K562 (cell line): Measurements from ENCODE around the gene STMP1. TPM values are rescaled to one million over a fixed set of nuclear protein-coding genes. Genes with fewer than 3 reads are reported as not detected.

Experiments
- FOXM1 ChIP-seq, 2 experiments: fragments of 450-650 bp in 1 of 2; sonication (generic) in 1 of 2; formaldehyde crosslinking in 1 of 2; IDR thresholded peaks; 2 replicates each; pipeline versions ENCODE4 v1.6.1 to v1.9.0; 2017 to 2022; ENCODE audit warnings: low read depth in 2 of 2, mild to moderate bottlenecking in 2 of 2, missing genetic modification reagents in 1 of 2, moderate library complexity in 1 of 2
- HLTF ChIP-seq: fragments of 450-650 bp; IDR thresholded peaks from 2 replicates; pipeline ENCODE4 v1.6.1; 2016
- HNRNPL ChIP-seq: fragments of 200-400 bp; formaldehyde crosslinking; IDR thresholded peaks from 2 replicates; pipeline ENCODE4 v1.6.1; 2017; ENCODE audit warnings: low read depth, mild to moderate bottlenecking, low read length
- KLF16 ChIP-seq: IDR thresholded peaks from 2 replicates; pipeline ENCODE4 v1.6.1; 2016; ENCODE audit warnings: antibody characterized with exemption
- L3MBTL2 ChIP-seq: fragments of 450-650 bp; IDR thresholded peaks from 2 replicates; pipeline ENCODE4 v1.6.1; 2016; ENCODE audit warnings: mild to moderate bottlenecking, moderate library complexity
- ZNF143 ChIP-seq: sonication (generic); formaldehyde crosslinking; IDR thresholded peaks from 2 replicates; pipeline ENCODE4 v1.9.0; 2022; ENCODE audit warnings: mild to moderate bottlenecking, missing genetic modification reagents
- ZNF408 ChIP-seq: fragments of 250-450 bp; sonication (Bioruptor Pico); IDR thresholded peaks from 2 replicates; pipeline ENCODE4 v1.4.0; 2020; ENCODE audit warnings: low read depth, mild to moderate bottlenecking, moderate library complexity
- polyA plus RNA-seq, 8 experiments: library from polyadenylated mRNA; depleted of rRNA in 4 of 8; stranded (reverse) in 5 of 8; unstranded in 3 of 8; fragments of >200 nt; fragmentation: Nextera tagmentation in 2 of 8; fragmentation: Illumina TruSeq in 1 of 8; extraction: Ambion mirVana in 2 of 8; extraction: Trizol in 1 of 8; gene quantifications; 2 replicates each; pipeline versions ENCODE4 v1.2.1 to v1.2.3, GENCODE V29; 2011 to 2014; ENCODE audit warnings: inconsistent platforms in 1 of 8, missing spikeins in 1 of 8
- total RNA-seq, 7 experiments: library from RNA; depleted of rRNA in 6 of 7; stranded (reverse); fragments of >200 nt in 6 of 7; fragmentation: Illumina TruSeq in 2 of 7; extraction: Trizol in 2 of 7; gene quantifications; 2 replicates each; pipeline versions ENCODE4 v1.2.1 to v1.2.3, GENCODE V29; 2011 to 2021; ENCODE audit warnings: low replicate concordance in 1 of 7
- TF ChIP-seq, protein P1 (sequence below): fragments of 250-450 bp; sonication (Bioruptor Pico); IDR thresholded peaks from 2 replicates; pipeline ENCODE4 v1.5.0; 2022; ENCODE audit warnings: mild to moderate bottlenecking
- TF ChIP-seq, protein P2 (sequence below): sonication (generic); formaldehyde crosslinking; IDR thresholded peaks from 2 replicates; pipeline ENCODE4 v1.8.1; 2022; ENCODE audit warnings: missing genetic modification reagents
- TF ChIP-seq, protein P3 (sequence below): IDR thresholded peaks from 2 replicates; pipeline ENCODE4 v1.6.1; 2011; ENCODE audit warnings: borderline replicate concordance, low read depth, mild to moderate bottlenecking, moderate library complexity, low read length; ENCODE audit not compliant: insufficient read depth, poor library complexity, severe bottlenecking
- TF ChIP-seq, protein P4 (sequence below): conservative IDR thresholded peaks from 2 replicates; pipeline ENCODE4 v1.6.1; 2011; ENCODE audit warnings: low read depth, mild to moderate bottlenecking, low read length; ENCODE audit not compliant: control insufficient read depth
- TF ChIP-seq, protein P5 (sequence below): fragments of 450-650 bp; formaldehyde crosslinking; IDR thresholded peaks from 2 replicates; pipeline ENCODE4 v1.4.0; 2022; ENCODE audit warnings: mild to moderate bottlenecking, moderate library complexity
- TF ChIP-seq, protein P6 (sequence below): fragments of 450-650 bp; formaldehyde crosslinking; IDR thresholded peaks from 2 replicates; pipeline ENCODE4 v1.4.0; 2020; ENCODE audit warnings: mild to moderate bottlenecking, moderate library complexity
- TF ChIP-seq, protein P7 (sequence below), 3 experiments: IDR thresholded peaks in 2 of 3; conservative IDR thresholded peaks in 1 of 3; 2 replicates each; pipeline ENCODE4 v1.5.1; 2011 to 2012; ENCODE audit warnings: low read length in 3 of 3, mild to moderate bottlenecking in 3 of 3, control low read depth in 2 of 3, improper control_type of control experiment in 1 of 3, inconsistent platforms in 1 of 3, low read depth in 1 of 3, mixed read lengths in 1 of 3, moderate library complexity in 1 of 3; ENCODE audit not compliant: insufficient read depth in 2 of 3

Gene STMP1
- total and polyA plus RNA-seq, 9 of the 15 experiments (the other 6 are each of a cell fraction or from before 2014, with no cell fraction given), result 10.6 to 249 (median 56.8) TPM

DNA sequence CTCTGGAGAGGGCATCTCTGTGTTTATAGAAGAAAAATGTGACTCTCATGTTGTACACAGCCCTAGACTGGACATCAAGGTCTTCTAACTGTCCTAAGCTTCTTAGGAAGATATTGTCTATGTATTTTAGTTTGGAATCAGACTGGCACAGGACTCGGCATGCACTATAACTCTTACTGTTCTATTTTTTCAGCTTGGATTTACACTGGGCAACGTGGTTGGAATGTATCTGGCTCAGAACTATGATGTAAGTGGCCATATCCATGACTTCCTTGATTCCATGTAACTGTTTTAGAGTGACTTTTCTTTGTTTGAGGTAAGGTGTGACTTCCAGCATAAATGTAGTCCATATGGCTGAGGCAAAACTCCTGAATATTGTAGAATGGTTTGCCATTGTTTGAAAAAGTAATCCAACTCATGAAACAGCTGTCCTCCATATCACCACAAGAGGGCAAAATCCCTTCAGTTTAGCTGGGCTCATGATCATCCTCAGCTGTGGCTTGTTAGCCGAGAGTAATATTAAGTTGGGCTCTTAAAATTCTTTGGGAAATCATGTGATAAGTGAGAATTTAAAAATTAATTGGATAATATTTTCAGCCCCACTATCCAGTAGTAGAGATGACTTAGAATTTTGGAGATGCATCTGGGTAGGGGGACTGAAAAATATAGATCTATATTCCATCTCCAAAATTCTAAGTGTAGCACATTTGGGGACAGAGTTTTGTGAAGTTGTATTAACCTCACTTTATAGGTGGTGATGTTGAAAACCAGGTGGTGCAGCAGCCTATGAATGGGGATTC is 10.4 kb downstream of the STMP1 start (continued):
- TF ChIP-seq, protein P1, sequence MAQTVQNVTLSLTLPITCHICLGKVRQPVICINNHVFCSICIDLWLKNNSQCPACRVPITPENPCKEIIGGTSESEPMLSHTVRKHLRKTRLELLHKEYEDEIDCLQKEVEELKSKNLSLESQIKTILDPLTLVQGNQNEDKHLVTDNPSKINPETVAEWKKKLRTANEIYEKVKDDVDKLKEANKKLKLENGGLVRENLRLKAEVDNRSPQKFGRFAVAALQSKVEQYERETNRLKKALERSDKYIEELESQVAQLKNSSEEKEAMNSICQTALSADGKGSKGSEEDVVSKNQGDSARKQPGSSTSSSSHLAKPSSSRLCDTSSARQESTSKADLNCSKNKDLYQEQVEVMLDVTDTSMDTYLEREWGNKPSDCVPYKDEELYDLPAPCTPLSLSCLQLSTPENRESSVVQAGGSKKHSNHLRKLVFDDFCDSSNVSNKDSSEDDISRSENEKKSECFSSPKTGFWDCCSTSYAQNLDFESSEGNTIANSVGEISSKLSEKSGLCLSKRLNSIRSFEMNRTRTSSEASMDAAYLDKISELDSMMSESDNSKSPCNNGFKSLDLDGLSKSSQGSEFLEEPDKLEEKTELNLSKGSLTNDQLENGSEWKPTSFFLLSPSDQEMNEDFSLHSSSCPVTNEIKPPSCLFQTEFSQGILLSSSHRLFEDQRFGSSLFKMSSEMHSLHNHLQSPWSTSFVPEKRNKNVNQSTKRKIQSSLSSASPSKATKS, result no peak
- no peak for TF ChIP-seq FOXM1 (IDR thresholded peaks at IDR 0.05; ENCODE audit: low read depth)
- no peak for TF ChIP-seq FOXM1 (CRISPR knock-in tag; IDR thresholded peaks at IDR 0.05; ENCODE audit: low read depth)
- TF ChIP-seq HLTF, result no peak
- TF ChIP-seq, protein P2, sequence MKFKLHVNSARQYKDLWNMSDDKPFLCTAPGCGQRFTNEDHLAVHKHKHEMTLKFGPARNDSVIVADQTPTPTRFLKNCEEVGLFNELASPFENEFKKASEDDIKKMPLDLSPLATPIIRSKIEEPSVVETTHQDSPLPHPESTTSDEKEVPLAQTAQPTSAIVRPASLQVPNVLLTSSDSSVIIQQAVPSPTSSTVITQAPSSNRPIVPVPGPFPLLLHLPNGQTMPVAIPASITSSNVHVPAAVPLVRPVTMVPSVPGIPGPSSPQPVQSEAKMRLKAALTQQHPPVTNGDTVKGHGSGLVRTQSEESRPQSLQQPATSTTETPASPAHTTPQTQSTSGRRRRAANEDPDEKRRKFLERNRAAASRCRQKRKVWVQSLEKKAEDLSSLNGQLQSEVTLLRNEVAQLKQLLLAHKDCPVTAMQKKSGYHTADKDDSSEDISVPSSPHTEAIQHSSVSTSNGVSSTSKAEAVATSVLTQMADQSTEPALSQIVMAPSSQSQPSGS (CRISPR knock-in tag), result no peak
- TF ChIP-seq, protein P3, sequence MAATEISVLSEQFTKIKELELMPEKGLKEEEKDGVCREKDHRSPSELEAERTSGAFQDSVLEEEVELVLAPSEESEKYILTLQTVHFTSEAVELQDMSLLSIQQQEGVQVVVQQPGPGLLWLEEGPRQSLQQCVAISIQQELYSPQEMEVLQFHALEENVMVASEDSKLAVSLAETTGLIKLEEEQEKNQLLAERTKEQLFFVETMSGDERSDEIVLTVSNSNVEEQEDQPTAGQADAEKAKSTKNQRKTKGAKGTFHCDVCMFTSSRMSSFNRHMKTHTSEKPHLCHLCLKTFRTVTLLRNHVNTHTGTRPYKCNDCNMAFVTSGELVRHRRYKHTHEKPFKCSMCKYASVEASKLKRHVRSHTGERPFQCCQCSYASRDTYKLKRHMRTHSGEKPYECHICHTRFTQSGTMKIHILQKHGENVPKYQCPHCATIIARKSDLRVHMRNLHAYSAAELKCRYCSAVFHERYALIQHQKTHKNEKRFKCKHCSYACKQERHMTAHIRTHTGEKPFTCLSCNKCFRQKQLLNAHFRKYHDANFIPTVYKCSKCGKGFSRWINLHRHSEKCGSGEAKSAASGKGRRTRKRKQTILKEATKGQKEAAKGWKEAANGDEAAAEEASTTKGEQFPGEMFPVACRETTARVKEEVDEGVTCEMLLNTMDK, result peak; percentile 51
- no peak for TF ChIP-seq ZNF408 (CRISPR knock-in tag)
- TF ChIP-seq, protein P4, sequence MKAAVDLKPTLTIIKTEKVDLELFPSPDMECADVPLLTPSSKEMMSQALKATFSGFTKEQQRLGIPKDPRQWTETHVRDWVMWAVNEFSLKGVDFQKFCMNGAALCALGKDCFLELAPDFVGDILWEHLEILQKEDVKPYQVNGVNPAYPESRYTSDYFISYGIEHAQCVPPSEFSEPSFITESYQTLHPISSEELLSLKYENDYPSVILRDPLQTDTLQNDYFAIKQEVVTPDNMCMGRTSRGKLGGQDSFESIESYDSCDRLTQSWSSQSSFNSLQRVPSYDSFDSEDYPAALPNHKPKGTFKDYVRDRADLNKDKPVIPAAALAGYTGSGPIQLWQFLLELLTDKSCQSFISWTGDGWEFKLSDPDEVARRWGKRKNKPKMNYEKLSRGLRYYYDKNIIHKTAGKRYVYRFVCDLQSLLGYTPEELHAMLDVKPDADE, result no peak
- peak; percentile 42; the same call in 1 of the 2 replicates for TF ChIP-seq KLF16
- TF ChIP-seq, protein P5, sequence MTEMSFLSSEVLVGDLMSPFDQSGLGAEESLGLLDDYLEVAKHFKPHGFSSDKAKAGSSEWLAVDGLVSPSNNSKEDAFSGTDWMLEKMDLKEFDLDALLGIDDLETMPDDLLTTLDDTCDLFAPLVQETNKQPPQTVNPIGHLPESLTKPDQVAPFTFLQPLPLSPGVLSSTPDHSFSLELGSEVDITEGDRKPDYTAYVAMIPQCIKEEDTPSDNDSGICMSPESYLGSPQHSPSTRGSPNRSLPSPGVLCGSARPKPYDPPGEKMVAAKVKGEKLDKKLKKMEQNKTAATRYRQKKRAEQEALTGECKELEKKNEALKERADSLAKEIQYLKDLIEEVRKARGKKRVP (CRISPR knock-in tag), result no peak
- no peak for TF ChIP-seq ZNF143 (CRISPR knock-in tag)
- TF ChIP-seq, protein P6, sequence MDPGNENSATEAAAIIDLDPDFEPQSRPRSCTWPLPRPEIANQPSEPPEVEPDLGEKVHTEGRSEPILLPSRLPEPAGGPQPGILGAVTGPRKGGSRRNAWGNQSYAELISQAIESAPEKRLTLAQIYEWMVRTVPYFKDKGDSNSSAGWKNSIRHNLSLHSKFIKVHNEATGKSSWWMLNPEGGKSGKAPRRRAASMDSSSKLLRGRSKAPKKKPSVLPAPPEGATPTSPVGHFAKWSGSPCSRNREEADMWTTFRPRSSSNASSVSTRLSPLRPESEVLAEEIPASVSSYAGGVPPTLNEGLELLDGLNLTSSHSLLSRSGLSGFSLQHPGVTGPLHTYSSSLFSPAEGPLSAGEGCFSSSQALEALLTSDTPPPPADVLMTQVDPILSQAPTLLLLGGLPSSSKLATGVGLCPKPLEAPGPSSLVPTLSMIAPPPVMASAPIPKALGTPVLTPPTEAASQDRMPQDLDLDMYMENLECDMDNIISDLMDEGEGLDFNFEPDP (CRISPR knock-in tag), result no peak
- TF ChIP-seq, protein P7, sequence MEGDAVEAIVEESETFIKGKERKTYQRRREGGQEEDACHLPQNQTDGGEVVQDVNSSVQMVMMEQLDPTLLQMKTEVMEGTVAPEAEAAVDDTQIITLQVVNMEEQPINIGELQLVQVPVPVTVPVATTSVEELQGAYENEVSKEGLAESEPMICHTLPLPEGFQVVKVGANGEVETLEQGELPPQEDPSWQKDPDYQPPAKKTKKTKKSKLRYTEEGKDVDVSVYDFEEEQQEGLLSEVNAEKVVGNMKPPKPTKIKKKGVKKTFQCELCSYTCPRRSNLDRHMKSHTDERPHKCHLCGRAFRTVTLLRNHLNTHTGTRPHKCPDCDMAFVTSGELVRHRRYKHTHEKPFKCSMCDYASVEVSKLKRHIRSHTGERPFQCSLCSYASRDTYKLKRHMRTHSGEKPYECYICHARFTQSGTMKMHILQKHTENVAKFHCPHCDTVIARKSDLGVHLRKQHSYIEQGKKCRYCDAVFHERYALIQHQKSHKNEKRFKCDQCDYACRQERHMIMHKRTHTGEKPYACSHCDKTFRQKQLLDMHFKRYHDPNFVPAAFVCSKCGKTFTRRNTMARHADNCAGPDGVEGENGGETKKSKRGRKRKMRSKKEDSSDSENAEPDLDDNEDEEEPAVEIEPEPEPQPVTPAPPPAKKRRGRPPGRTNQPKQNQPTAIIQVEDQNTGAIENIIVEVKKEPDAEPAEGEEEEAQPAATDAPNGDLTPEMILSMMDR (IDR thresholded peaks at IDR 0.05 in 2 of 3, conservative IDR thresholded peaks at IDR 0.05 in 1 of 3; ENCODE audit: insufficient read depth in 2 of 3, low read depth in 1 of 3, low read length in 3 of 3), result peak; percentile 82 to 92 (median 89)
- no peak for TF ChIP-seq HNRNPL
- no peak for TF ChIP-seq L3MBTL2
